ENCODE data around the gene SLC48A1. TPM values are rescaled to one million over a fixed set of nuclear protein-coding genes. Genes with fewer than 3 reads are reported as not detected.

The SLC48A1 gene
- total and polyA plus RNA-seq, 7 donors = 12.7 to 28.7 (median 23.5) TPM

- H3K36me3 ChIP-seq (ENCODE audit: insufficient read depth in 1 of 2, low read depth in 1 of 2) = no peaks in the 10 kb centered on the region
- no peak for TF ChIP-seq CTCF (IDR thresholded peaks at IDR 0.05)
- H3K9me3 ChIP-seq = no peaks in the 10 kb centered on the region
- DNase-seq (peak; percentile 76 to 86), ATAC-seq (no peak)
- intact Hi-C loops (cut with DNase I) = no loop called here
- 21 to 23% (median 21%) methylated on average over 4 of the region's 4 CpGs for WGBS, 3 donors
- H3K4me3 ChIP-seq = no peak overlapping the region
- H3K4me1 ChIP-seq = peaks cover 17% of the 10 kb centered on the region
- no peak overlapping the region for H3K27ac ChIP-seq
- no peaks in the 10 kb centered on the region for H3K27me3 ChIP-seq (ENCODE audit: insufficient read depth in 3 of 3, low read length in 2 of 3)
Observed at GRCh38 chr12:47741340-47741703, 31.7 kb upstream of the SLC48A1 start.

GRCh38 chr12:47742253-47742825 is 30.7 kb upstream of the SLC48A1 start:
- H3K27ac ChIP-seq = no peak overlapping the region
- H3K4me3 ChIP-seq = no peak overlapping the region
- H3K9me3 ChIP-seq = no peaks in the 10 kb centered on the region
- no peaks in the 10 kb centered on the region for H3K36me3 ChIP-seq (ENCODE audit: insufficient read depth in 1 of 2, low read depth in 1 of 2)
- intact Hi-C loops (cut with DNase I) = loop anchor here in 1 of 2 donors (2.0 kb wide), 2 partner anchors 16 to 24 kb away; partner anchors contain the start of gene RAPGEF3
- ATAC-seq (peak in 2 of 4 donors; percentile 49 to 58), DNase-seq (peak in 1 of 2 donors; percentile 71)
- 66 to 79% (median 69%) methylated on average over 7 of the region's 7 CpGs for WGBS, 3 donors
- peak; percentile 91 for TF ChIP-seq CTCF (IDR thresholded peaks at IDR 0.05)
- no peaks in the 10 kb centered on the region for H3K27me3 ChIP-seq (ENCODE audit: insufficient read depth in 3 of 3, low read length in 2 of 3)
- peaks cover 7% of the 10 kb centered on the region for H3K4me1 ChIP-seq

DNA sequence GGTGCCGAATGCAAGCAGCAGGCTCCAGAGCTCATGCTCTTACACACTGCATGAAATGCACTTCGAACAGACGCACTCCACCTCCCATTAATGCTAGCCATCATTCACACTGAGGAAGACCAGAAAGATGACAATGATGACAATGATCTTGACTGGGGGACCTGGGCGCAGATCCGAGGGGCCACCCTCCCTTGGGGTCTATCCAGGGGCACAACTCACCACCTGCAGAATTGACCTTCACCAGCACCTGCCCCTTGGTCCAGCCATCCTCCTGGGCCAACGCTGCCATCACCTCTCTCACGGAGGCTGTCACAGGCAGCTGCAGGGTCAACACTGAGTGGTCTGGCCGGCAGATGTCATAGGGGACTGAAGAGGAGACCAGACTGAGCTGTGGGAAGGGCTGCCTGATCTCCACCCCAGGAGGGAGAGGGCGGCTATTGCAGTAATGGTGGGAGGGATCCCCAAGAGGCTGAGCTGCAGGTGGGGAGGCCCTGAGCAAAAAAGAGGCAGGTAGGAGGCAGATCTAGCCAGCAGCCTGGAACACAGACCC is 29.7 kb upstream of the SLC48A1 start:
- intact Hi-C loops (cut with DNase I) = loop anchor here in 1 of 2 donors (2.0 kb wide), 2 partner anchors 15 to 23 kb away; partner anchors contain the start of gene RAPGEF3
- no peak for TF ChIP-seq CTCF (IDR thresholded peaks at IDR 0.05)

DNA sequence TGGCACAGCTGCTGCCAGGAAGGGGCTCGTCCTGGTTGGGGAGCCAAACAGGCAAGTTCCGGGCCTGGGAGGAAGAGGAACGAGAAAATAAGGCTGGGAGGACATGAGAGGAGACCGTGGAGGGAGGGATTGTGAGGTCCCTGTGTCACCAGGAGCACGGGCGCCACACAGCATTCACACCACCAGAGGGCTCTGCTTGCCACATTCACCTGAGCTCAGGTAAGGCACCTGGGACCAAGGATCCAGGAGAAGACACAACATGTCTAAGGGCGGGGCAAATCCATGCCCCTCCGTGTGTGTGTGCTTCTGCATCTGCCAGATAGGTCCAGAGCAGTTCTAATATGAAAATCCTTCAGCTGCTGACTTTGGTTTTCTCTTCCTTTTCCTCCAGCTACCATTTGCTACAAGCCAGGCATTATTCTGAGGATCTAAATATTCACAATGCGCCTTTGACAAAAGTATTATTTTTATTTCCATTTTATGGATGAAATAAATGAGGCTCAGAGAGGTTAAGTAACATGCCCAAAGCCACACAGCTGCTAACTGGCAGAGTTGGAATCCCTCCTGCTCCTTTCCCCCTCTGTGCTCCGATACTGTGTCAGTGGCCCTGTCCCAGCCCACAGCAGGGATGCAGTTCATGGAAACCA is 28.9 kb upstream of the SLC48A1 start:
- no peaks in the 10 kb centered on the region for H3K27me3 ChIP-seq (ENCODE audit: insufficient read depth in 3 of 3, low read length in 2 of 3)
- ATAC-seq = peak in 2 of 4 donors; percentile 40 to 46
- no peak overlapping the region for H3K27ac ChIP-seq
- no peak overlapping the region for H3K4me3 ChIP-seq
- no peaks in the 10 kb centered on the region for H3K9me3 ChIP-seq
- no peak for DNase-seq
- TF ChIP-seq CTCF (IDR thresholded peaks at IDR 0.05) = peak; percentile 43
- H3K36me3 ChIP-seq (ENCODE audit: insufficient read depth in 1 of 2, low read depth in 1 of 2) = no peaks in the 10 kb centered on the region
- WGBS, 3 donors = 52 to 57% (median 54%) methylated on average over 10 of the region's 10 CpGs
- intact Hi-C loops (cut with DNase I) = no loop called here
- H3K4me1 ChIP-seq = no peaks in the 10 kb centered on the region

More for the DNA sequence above, 29.7 kb upstream of the SLC48A1 start:
- WGBS, 3 donors = 71 to 74% (median 71%) methylated on average over 9 of the region's 9 CpGs
- Histone ChIP-seq H3K27ac (no peak overlapping the region), H3K9me3 (no peaks in the 10 kb centered on the region), H3K4me1 (no peaks in the 10 kb centered on the region), H3K27me3 (ENCODE audit: insufficient read depth in 3 of 3, low read length in 2 of 3) (no peaks in the 10 kb centered on the region), H3K4me3 (no peak overlapping the region), H3K36me3 (ENCODE audit: insufficient read depth in 1 of 2, low read depth in 1 of 2) (no peaks in the 10 kb centered on the region)
- DNase-seq (no peak), ATAC-seq (no peak)

All from psoas muscle (tissue), 8 donors.